Retinal pigment epithelial cell (primary cell): ENCODE measurements around the gene FAM83F.
"Not testable (repeated sequence)": the region's sequence is repeated elsewhere in the genome, so short reads cannot be mapped to it uniquely, and the experiment has no call there.

Experiments used
- DNase-seq: peaks from one replicate; pipeline ENCODE4 v3.0.0-alpha.2; 2010; ENCODE audit warnings: low read depth
- H3K4me3 ChIP-seq: 2 replicates; pipeline ENCODE4 v1.5.1; 2011; ENCODE audit warnings: mild to moderate bottlenecking, low read length, control low read depth, moderate library complexity
- CTCF ChIP-seq: conservative IDR thresholded peaks from 2 replicates; pipeline ENCODE4 v1.5.1; 2011; ENCODE audit warnings: low read depth, low read length, control low read depth, inconsistent platforms

FAM83F gene

GRCh38 chr22:40024201-40025061 lies 29.7 kb downstream of the FAM83F start:
- TF ChIP-seq CTCF, result peak; percentile 91
- H3K4me3 ChIP-seq, result no peak overlapping the region
- DNase-seq, result no peak

DNA sequence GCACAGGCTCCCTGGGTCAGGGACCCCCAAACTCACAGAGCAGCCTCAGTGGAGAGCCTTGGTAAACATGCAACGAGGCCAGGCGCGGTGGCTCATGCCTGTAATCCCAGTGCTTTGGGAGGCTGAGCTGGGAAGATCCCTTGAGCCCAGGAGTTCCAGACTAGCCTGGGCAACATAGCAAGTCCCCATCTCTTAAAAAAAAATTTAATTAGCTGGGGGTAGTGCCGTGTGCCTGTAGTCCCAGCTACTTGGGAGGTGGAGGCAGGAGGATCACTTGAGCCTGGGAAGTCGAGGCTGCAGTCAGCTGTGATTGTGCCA lies 30.3 kb downstream of the FAM83F start:
- DNase-seq, H3K4me3 ChIP-seq: not testable (repeated sequence)

DNA sequence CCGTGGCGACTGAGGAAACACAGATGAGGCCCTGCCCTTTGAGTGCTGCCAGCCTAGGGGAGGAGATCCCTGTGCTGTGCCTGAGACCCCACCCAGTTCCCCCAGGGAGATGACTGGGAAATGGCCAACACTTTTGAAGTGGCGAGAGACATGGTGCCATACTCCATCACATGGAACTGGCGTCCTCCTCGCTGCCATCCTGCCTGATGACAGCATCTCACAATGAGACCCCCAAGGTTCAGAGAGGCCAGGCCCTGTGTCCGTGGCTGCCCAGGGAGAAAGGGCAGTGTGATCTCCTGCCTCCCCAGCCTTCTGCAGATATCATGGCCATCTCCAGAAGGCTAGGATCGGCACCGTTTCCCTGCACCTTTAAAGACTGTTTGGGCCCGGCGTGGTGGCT lies 31.1 kb downstream of the FAM83F start:
- DNase-seq, result no peak
- H3K4me3 ChIP-seq, result no peak overlapping the region
- no peak for TF ChIP-seq CTCF

DNA sequence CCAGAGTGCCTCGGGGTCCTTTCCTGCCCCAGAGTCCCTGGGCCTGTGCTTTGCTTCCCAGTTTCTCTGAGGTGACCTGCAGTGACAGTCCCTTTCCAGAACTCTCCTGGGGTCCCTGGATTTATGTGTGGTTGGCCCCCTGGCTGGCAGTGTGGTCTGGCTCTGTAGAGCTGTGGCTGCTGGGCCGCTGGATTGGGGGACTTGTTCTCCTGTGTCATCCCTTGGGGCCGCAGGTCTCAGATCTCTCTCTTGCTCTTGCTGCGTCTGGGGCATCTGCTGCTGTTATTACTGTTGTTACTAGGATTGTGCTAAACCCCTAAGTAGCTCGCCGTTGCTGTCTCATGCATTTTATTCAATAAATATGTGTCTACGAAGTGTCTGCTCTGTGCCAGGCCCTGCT lies 31.9 kb downstream of the FAM83F start:
- TF ChIP-seq CTCF, result no peak
- H3K4me3 ChIP-seq, result no peak overlapping the region
- DNase-seq, result no peak

DNA sequence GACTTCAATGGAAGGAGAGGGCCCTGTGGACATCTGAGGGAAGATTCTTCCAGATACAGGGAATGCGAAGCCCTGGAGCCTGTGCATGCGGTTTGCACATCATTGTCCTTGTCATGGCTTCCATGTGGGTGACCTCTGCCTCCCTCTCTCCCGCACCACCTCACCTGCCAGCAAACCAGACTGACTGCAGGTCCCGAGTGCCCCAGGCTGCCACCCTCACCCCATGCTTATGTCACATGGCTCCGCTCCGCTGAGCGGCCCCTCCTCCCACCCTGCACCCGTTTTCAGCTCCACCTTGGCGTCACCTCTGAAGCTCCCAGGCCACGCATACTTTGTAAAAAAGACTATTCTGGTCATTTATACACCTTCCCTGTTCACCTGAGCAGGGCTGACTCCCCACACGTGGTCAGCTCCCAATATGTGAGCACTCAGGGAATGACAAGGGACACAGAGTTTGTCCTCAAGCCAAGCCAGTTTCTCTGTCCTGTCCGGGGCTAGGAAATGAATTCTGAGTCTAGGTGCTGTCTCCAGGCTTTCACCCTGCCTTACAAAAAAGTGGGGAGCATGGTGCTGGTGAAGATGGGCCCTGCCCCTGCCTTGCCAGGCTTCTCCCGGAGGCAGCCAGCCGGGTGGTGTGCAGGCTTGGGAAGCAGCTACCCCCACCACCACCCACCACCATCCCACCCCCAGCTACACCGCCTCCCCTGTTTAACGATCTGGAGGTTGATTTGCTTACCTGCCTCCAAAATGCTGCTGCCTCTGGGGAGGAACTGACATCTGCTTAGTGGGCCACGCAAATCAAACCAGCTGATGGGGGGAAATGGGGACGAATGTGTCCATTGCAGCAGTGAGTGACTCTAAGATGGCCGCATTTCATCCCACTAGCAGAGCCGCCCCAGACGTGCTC lies 32.7 kb downstream of the FAM83F start:
- no peak for TF ChIP-seq CTCF
- no peak overlapping the region for H3K4me3 ChIP-seq
- no peak for DNase-seq

DNA sequence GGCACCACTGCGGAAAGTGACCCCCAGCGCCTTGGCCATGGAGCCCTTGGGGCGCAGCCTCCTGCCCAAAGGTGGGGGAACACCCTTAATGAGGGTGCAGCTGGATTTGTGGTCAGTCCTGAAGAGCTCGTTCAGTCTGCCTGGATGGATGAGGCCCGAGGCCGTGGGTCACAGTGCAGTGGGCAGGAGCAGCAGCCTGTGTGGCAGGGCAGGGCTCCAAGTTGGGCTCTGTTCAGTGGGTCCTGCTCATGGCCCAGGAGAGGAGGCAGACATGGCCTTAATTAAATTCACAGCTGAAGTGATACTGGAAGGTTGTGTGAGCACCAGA lies 33.3 kb downstream of the FAM83F start:
- no peak for DNase-seq
- H3K4me3 ChIP-seq, result no peak overlapping the region
- TF ChIP-seq CTCF, result no peak

DNA sequence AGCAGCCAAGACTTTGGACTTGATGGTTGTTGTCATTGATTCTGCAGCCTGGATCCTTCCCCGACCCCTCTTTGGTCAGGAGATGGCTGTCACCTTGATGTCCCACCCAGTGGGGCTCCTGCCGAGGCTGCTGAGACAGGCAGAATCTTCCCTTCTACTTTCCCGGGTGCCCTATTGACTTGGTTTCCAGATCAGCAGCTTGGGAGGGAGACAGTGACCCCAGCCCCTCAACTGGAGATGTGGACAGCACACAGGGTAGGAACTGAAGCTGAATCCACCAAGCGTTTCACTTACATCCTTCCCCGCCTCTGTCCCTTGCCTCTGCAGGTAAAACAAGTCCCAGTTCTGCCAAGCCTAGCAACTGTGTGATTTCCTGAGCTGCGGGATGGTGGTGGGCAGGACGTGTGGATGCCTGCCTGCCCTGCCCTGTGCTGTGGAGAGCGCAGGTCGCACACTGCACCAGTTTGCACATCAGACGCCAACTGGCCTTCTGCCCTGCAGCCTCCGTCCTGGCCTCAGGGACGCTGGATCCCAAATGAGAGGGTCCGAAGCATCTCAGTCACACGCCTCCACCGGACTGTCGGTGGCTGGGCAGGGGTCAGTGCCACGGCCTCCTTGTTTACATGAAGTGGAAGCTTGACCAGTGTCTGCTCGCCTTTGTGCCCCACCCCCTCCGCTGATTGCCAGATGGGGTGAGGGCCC lies 34.6 kb downstream of the FAM83F start:
- no peak overlapping the region for H3K4me3 ChIP-seq
- TF ChIP-seq CTCF, result no peak
- no peak for DNase-seq
